NCI-H2081 (cell line): ENCODE results near the gene EXOC7.

ENCODE experiments used
- DNase-seq, 2 experiments: peaks; one replicate each; lab custom pipeline; 2025; lab: John Stamatoyannopoulos, UW

Gene EXOC7

GRCh38 chr17:76122431-76123190, 19.0 kb upstream of the EXOC7 start:
- no peak for DNase-seq

GRCh38 chr17:76121932-76122430, 18.4 kb upstream of the EXOC7 start:
- DNase-seq = no peak

- DNase-seq = no peak
Measured at GRCh38 chr17:76120658-76121008, 17.0 kb upstream of the EXOC7 start.

- DNase-seq = no peak
Measured at GRCh38 chr17:76119409-76120371, 16.1 kb upstream of the EXOC7 start.

- no peak for DNase-seq
Measured at GRCh38 chr17:76115138-76115754, 11.7 kb upstream of the EXOC7 start.

GRCh38 chr17:76111956-76112355, 8.4 kb upstream of the EXOC7 start:
- no peak for DNase-seq

GRCh38 chr17:76107509-76107908, 3.9 kb upstream of the EXOC7 start:
- DNase-seq = peak in 1 of 2 experiments; percentile 15

GRCh38 chr17:76106703-76107102, 3.1 kb upstream of the EXOC7 start:
- no peak for DNase-seq

GRCh38 chr17:76104896-76105231, 1.3 kb upstream of the EXOC7 start:
- no peak for DNase-seq

- DNase-seq = no peak
Measured at GRCh38 chr17:76104140-76104895, 731 bp upstream of the EXOC7 start.

GRCh38 chr17:76102944-76103273, 678 bp downstream of the EXOC7 start:
- DNase-seq = no peak

- no peak for DNase-seq
Measured at GRCh38 chr17:76097716-76098295, 5.8 kb downstream of the EXOC7 start.

- DNase-seq = no peak
Measured at GRCh38 chr17:76095943-76096342, 7.6 kb downstream of the EXOC7 start.

GRCh38 chr17:76094046-76094445, 9.5 kb downstream of the EXOC7 start:
- DNase-seq = no peak

- no peak for DNase-seq
Measured at GRCh38 chr17:76092526-76093413, 10.8 kb downstream of the EXOC7 start.

- no peak for DNase-seq
Measured at GRCh38 chr17:76091526-76092286, 11.9 kb downstream of the EXOC7 start.

GRCh38 chr17:76090517-76091129, 13.0 kb downstream of the EXOC7 start:
- no peak for DNase-seq

GRCh38 chr17:76089680-76090516, 13.7 kb downstream of the EXOC7 start:
- no peak for DNase-seq
